Keratinocyte (primary cell): ENCODE results near the gene ANKRD13D. TPM values are rescaled to one million over a fixed set of nuclear protein-coding genes. Genes with fewer than 3 reads are reported as not detected.
A peak's percentile ranks its signal among the peaks of the same experiment; 100 is the strongest.

Source experiments
- DNase-seq: peaks from one replicate; pipeline ENCODE4 v3.0.0-alpha.2; 2011; ENCODE audit warnings: low read depth, missing footprints, low spot score
- FAIRE-seq: peaks from 2 replicates; lab custom pipeline; 2011; peaks lifted over from hg19 to GRCh38; lab: Jason Lieb, UNC
- H2AFZ ChIP-seq: 2 replicates; pipeline ENCODE4 v1.6.0; 2012; ENCODE audit warnings: low read length, control low read depth, inconsistent platforms; ENCODE audit not compliant: control insufficient read depth
- H3K27ac ChIP-seq: 2 replicates; pipeline ENCODE4 v1.5.1; 2011; ENCODE audit warnings: low read length; ENCODE audit not compliant: control insufficient read depth, insufficient read depth
- H3K27me3 ChIP-seq: 3 replicates; pipeline ENCODE4 v1.6.0; 2011; ENCODE audit warnings: low read length; ENCODE audit not compliant: control insufficient read depth, insufficient read depth; ENCODE audit errors: extremely low read depth
- H3K36me3 ChIP-seq, 2 experiments: 2 replicates in 1 of 2; 3 replicates in 1 of 2; pipeline ENCODE4 v1.5.1; 2011; ENCODE audit warnings: low read length in 2 of 2, mild to moderate bottlenecking in 1 of 2; ENCODE audit not compliant: control insufficient read depth in 2 of 2, insufficient read depth in 2 of 2; ENCODE audit errors: extremely low read depth in 1 of 2
- H3K4me1 ChIP-seq: 3 replicates; pipeline ENCODE4 v1.5.1; 2011; ENCODE audit warnings: low read length; ENCODE audit not compliant: control insufficient read depth, insufficient read depth; ENCODE audit errors: extremely low read depth
- H3K4me2 ChIP-seq: 3 replicates; pipeline ENCODE4 v1.6.0; 2011; ENCODE audit warnings: low read depth, low read length; ENCODE audit not compliant: control insufficient read depth, insufficient read depth; ENCODE audit errors: extremely low read depth
- H3K4me3 ChIP-seq, 3 experiments: fragments of 200-600 bp in 1 of 3; sonication (generic) in 1 of 3; 2 replicates in 2 of 3; 3 replicates in 1 of 3; pipeline ENCODE4 v1.5.1; 2011 to 2016; ENCODE audit warnings: low read length in 3 of 3, mild to moderate bottlenecking in 3 of 3, control low read depth in 2 of 3, inconsistent platforms in 1 of 3, low read depth in 1 of 3, mixed read lengths in 1 of 3, mixed run types in 1 of 3, moderate library complexity in 1 of 3; ENCODE audit not compliant: control insufficient read depth in 2 of 3, insufficient read depth in 2 of 3; ENCODE audit errors: extremely low read depth in 1 of 3
- H3K79me2 ChIP-seq: 2 replicates; pipeline ENCODE4 v1.6.0; 2012; ENCODE audit warnings: low read length; ENCODE audit not compliant: control insufficient read depth, insufficient read depth
- H3K9ac ChIP-seq: 3 replicates; pipeline ENCODE4 v1.6.0; 2011; ENCODE audit warnings: low read length; ENCODE audit not compliant: control insufficient read depth, insufficient read depth; ENCODE audit errors: extremely low read depth
- H3K9me1 ChIP-seq: 3 replicates; pipeline ENCODE4 v1.6.0; 2011; ENCODE audit warnings: low read length; ENCODE audit not compliant: control insufficient read depth, insufficient read depth; ENCODE audit errors: extremely low read depth
- H3K9me3 ChIP-seq: 2 replicates; pipeline ENCODE4 v1.5.1; 2012; ENCODE audit warnings: low read depth, low read length; ENCODE audit not compliant: control insufficient read depth
- H4K20me1 ChIP-seq: 3 replicates; pipeline ENCODE4 v1.6.0; 2011; ENCODE audit warnings: low read length; ENCODE audit not compliant: control insufficient read depth, insufficient read depth; ENCODE audit errors: extremely low read depth
- CTCF ChIP-seq, 3 experiments: IDR thresholded peaks in 1 of 3; conservative IDR thresholded peaks in 1 of 3; optimal IDR thresholded peaks in 1 of 3; 2 replicates in 2 of 3; 3 replicates in 1 of 3; pipeline versions ENCODE3 to v1.5.1; 2011; ENCODE audit warnings: low read length in 3 of 3, mild to moderate bottlenecking in 3 of 3, moderate library complexity in 2 of 3, control low read depth in 1 of 3, inconsistent platforms in 1 of 3; ENCODE audit not compliant: insufficient read depth in 2 of 3; ENCODE audit errors: extremely low read depth in 1 of 3
- EZH2 ChIP-seq: IDR thresholded peaks from one replicate; pipeline ENCODE4 v1.6.1; 2012; ENCODE audit warnings: inconsistent platforms, mild to moderate bottlenecking, low read length, moderate library complexity
- dilution Hi-C: fragments of 300-500 bp; cut with MboI; formaldehyde crosslinking; loops from one replicate; pipeline ENCODE4 v1.7.0; 2020; ENCODE audit warnings: low sequenced_read_pairs; ENCODE audit not compliant: extremely low pct_ligation_motif_present
- polyA minus RNA-seq, 3 experiments: library from RNA; depleted of rRNA, polyadenylated mRNA; stranded (reverse); fragments of >200 nt; gene quantifications; 1 replicate in 1 of 3; 2 replicates in 1 of 3; 3 replicates in 1 of 3; pipeline ENCODE4 v1.2.3, GENCODE V29; 2011
- polyA plus RNA-seq, 5 experiments: library from polyadenylated mRNA; depleted of rRNA in 3 of 5; stranded (reverse) in 3 of 5; stranded (forward) in 1 of 5; unstranded in 1 of 5; fragments of >200 nt; gene quantifications; 1 replicate in 1 of 5; 2 replicates in 3 of 5; 3 replicates in 1 of 5; pipeline versions ENCODE4 v1.2.1 to v1.2.3, GENCODE V29; 2011 to 2012; ENCODE audit warnings: missing spikeins in 2 of 5, low read depth in 1 of 5, low replicate concordance in 1 of 5

Gene ANKRD13D
- polyA plus RNA-seq (18.1 to 40.1 TPM (median 25.0 TPM) in 3 replicates), polyA minus RNA-seq (18.7 to 32.6 TPM (median 20.1 TPM) in 3 replicates)
- 26.3 TPM for polyA plus RNA-seq (2011; ENCODE audit: low read depth)
- 11.4 and 22.0 TPM in 2 replicates for polyA plus RNA-seq (2011; cell fraction: cytosol; rRNA removed)
- polyA plus RNA-seq (2011; cell fraction: nucleus; rRNA removed): 58.2 and 67.9 TPM in 2 replicates
- 16.9 and 35.5 TPM in 2 replicates for polyA plus RNA-seq (2012; ENCODE audit: low replicate concordance)
- 17.8 TPM for polyA minus RNA-seq (2011; cell fraction: cytosol; rRNA and poly(A)+ RNA removed)
- polyA minus RNA-seq (2011; cell fraction: nucleus; rRNA and poly(A)+ RNA removed): 29.3 and 30.3 TPM in 2 replicates

GRCh38 chr11:67289226-67289650 lies at the start of gene ANKRD13D:
Gene ANKRD13D (plus strand): TSS chr11:67289303. CDS start chr11:67289461, 158 bp downstream.
- H3K4me1 ChIP-seq: peaks cover 33% of the 10 kb centered on the region
- H3K4me2 ChIP-seq: peak within 1 kb of the TSS; percentile 82
- no peak for FAIRE-seq
- H3K9me1 ChIP-seq: no peaks in the 10 kb centered on the region
- dilution Hi-C loops: no loop called here
- no peaks in the 10 kb centered on the region for H3K9me3 ChIP-seq
- H3K27me3 ChIP-seq: no peaks in the 10 kb centered on the region
- H3K36me3 ChIP-seq: peaks cover 20 to 27% of the 10 kb centered on the region in 2 experiments
- no peak for TF ChIP-seq CTCF (optimal IDR thresholded peaks at IDR 0.05 in 1 of 3, IDR thresholded peaks at IDR 0.05 in 1 of 3, conservative IDR thresholded peaks at IDR 0.05 in 1 of 3; ENCODE audit: extremely low read depth in 1 of 3, insufficient read depth in 2 of 3, low read length in 3 of 3)
- TF ChIP-seq EZH2: no peak
- H3K4me3 ChIP-seq: peak within 1 kb of the TSS; percentile 64 to 85 (median 76)
- peak within 1 kb of the TSS; percentile 84 for H3K9ac ChIP-seq
- H4K20me1 ChIP-seq: no peaks in the 10 kb centered on the region
- H3K27ac ChIP-seq: peak within 1 kb of the TSS; percentile 67
- H3K79me2 ChIP-seq: peaks cover 32% of the 10 kb centered on the region
- DNase-seq: no peak
- H2AFZ ChIP-seq: peak within 1 kb of the TSS; percentile 40

- H3K36me3 ChIP-seq: peaks cover 5 to 18% of the 10 kb centered on the region in 2 experiments
- no peaks in the 10 kb centered on the region for H3K9me3 ChIP-seq
- DNase-seq: peak; percentile 84
- no peaks in the 10 kb centered on the region for H3K27me3 ChIP-seq
- H3K9me1 ChIP-seq: peaks cover 4% of the 10 kb centered on the region
- peak overlapping the region; percentile 97 for H3K4me2 ChIP-seq
- no peak overlapping the region for H2AFZ ChIP-seq
- peak overlapping the region; percentile 96 for H3K27ac ChIP-seq
- H3K79me2 ChIP-seq: peaks cover 44% of the 10 kb centered on the region
- peak overlapping the region; percentile 73 to 89 (median 77) for H3K4me3 ChIP-seq
- dilution Hi-C loops: no loop called here
- TF ChIP-seq EZH2 (no peak), CTCF (optimal IDR thresholded peaks at IDR 0.05 in 1 of 3, IDR thresholded peaks at IDR 0.05 in 1 of 3, conservative IDR thresholded peaks at IDR 0.05 in 1 of 3; ENCODE audit: extremely low read depth in 1 of 3, insufficient read depth in 2 of 3, low read length in 3 of 3) (no peak)
- H3K9ac ChIP-seq: peak overlapping the region; percentile 95
- peak; percentile 56 for FAIRE-seq
- H3K4me1 ChIP-seq: peaks cover 32% of the 10 kb centered on the region
- peaks cover 6% of the 10 kb centered on the region for H4K20me1 ChIP-seq
Observed at GRCh38 chr11:67239783-67240575, 49.1 kb upstream of the ANKRD13D start.
